GM19455 (cell line): ENCODE measurements around the gene LTC4S.
"Not testable (repeated sequence)": the region's sequence is repeated elsewhere in the genome, so short reads cannot be mapped to it uniquely, and the experiment has no call there.

Experiments used
- ATAC-seq: cut with Tn5 transposase; IDR thresholded peaks from one replicate; pipeline ENCODE4 v1.9.1; 2021; ENCODE audit not compliant: unreplicated experiment

LTC4S gene

GRCh38 chr5:179793468-179794139 lies at the start of gene LTC4S:
Gene LTC4S (plus strand): TSS chr5:179793986. CDS start chr5:179794081, 95 bp downstream.
- ATAC-seq: no peak

- ATAC-seq: not testable (repeated sequence)
These were observed 49.7 kb upstream of the LTC4S start for GRCh38 chr5:179744106-179744505.

- no peak for ATAC-seq
These were observed 46.9 kb upstream of the LTC4S start for GRCh38 chr5:179746872-179747271.

GRCh38 chr5:179747811-179748210 lies 46.0 kb upstream of the LTC4S start:
- no peak for ATAC-seq

- no peak for ATAC-seq
These were observed 43.8 kb upstream of the LTC4S start for GRCh38 chr5:179749857-179750508.

GRCh38 chr5:179753971-179754370 lies 39.8 kb upstream of the LTC4S start:
- no peak for ATAC-seq

- ATAC-seq: no peak
These were observed 38.8 kb upstream of the LTC4S start for GRCh38 chr5:179755022-179755421.

- no peak for ATAC-seq
These were observed 34.8 kb upstream of the LTC4S start for GRCh38 chr5:179758955-179759354.

- peak; percentile 39 for ATAC-seq
These were observed 33.9 kb upstream of the LTC4S start for GRCh38 chr5:179759581-179760551.

GRCh38 chr5:179762079-179762780 lies 31.6 kb upstream of the LTC4S start:
- ATAC-seq: no peak

- ATAC-seq: no peak
These were observed 31.0 kb upstream of the LTC4S start for GRCh38 chr5:179762781-179763176.

GRCh38 chr5:179763215-179763945 lies 30.4 kb upstream of the LTC4S start:
- ATAC-seq: no peak

- ATAC-seq: no peak
These were observed 29.7 kb upstream of the LTC4S start for GRCh38 chr5:179764056-179764455.

GRCh38 chr5:179765400-179765799 lies 28.4 kb upstream of the LTC4S start:
- ATAC-seq: no peak

- no peak for ATAC-seq
These were observed 27.6 kb upstream of the LTC4S start for GRCh38 chr5:179766021-179766725.

GRCh38 chr5:179766726-179767455 lies 26.9 kb upstream of the LTC4S start:
- ATAC-seq: no peak

- ATAC-seq: no peak
These were observed 26.2 kb upstream of the LTC4S start for GRCh38 chr5:179767496-179768100.

- no peak for ATAC-seq
These were observed 25.3 kb upstream of the LTC4S start for GRCh38 chr5:179768326-179769085.
